Smooth muscle cell (in vitro differentiated cells): ENCODE measurements around the gene CNTNAP3. TPM values are rescaled to one million over a fixed set of nuclear protein-coding genes. Genes with fewer than 3 reads are reported as not detected.
A peak's percentile ranks its signal among the peaks of the same experiment; 100 is the strongest.
"Not testable (repeated sequence)": the region's sequence is repeated elsewhere in the genome, so short reads cannot be mapped to it uniquely, and the experiment has no call there.

Source experiments
- DNase-seq: peaks from one replicate; lab custom pipeline; 2025; ENCODE audit not compliant: unreplicated experiment; lab: John Stamatoyannopoulos, UW
- H2AFZ ChIP-seq: fragments of 200-600 bp; sonication (generic); 2 replicates; pipeline ENCODE4 v1.6.0; 2016; ENCODE audit warnings: antibody characterized with exemption, low read depth, mild to moderate bottlenecking
- H3F3A ChIP-seq: fragments of 200-600 bp; sonication (generic); 2 replicates; pipeline ENCODE4 v1.6.0; 2017; ENCODE audit warnings: antibody characterized with exemption, low read depth
- H3K27ac ChIP-seq: fragments of 200-600 bp; sonication (generic); 2 replicates; pipeline ENCODE4 v1.5.1; 2016; ENCODE audit warnings: low read depth, mild to moderate bottlenecking
- H3K27me3 ChIP-seq: fragments of 200-600 bp; sonication (generic); 2 replicates; pipeline ENCODE4 v1.6.1; 2016; ENCODE audit warnings: low read depth, mild to moderate bottlenecking
- H3K36me3 ChIP-seq: fragments of 200-600 bp; sonication (generic); 2 replicates; pipeline ENCODE4 v1.5.1; 2016; ENCODE audit warnings: low read depth
- H3K4me1 ChIP-seq: fragments of 200-600 bp; sonication (generic); 2 replicates; pipeline ENCODE4 v1.5.1; 2016; ENCODE audit warnings: low read depth
- H3K4me2 ChIP-seq: fragments of 200-600 bp; sonication (generic); 2 replicates; pipeline ENCODE4 v1.6.0; 2016; ENCODE audit warnings: mild to moderate bottlenecking
- H3K4me3 ChIP-seq: fragments of 200-600 bp; sonication (generic); 2 replicates; pipeline ENCODE4 v1.5.1; 2016; ENCODE audit warnings: mild to moderate bottlenecking
- H3K79me2 ChIP-seq: fragments of 200-600 bp; sonication (generic); 2 replicates; pipeline ENCODE4 v1.6.0; 2016; ENCODE audit warnings: low read depth, mild to moderate bottlenecking
- H3K9ac ChIP-seq: fragments of 200-600 bp; sonication (generic); 2 replicates; pipeline ENCODE4 v1.6.0; 2016; ENCODE audit warnings: low read depth
- H3K9me3 ChIP-seq: fragments of 200-600 bp; sonication (generic); replicated peaks from 2 replicates; pipeline ENCODE4 v1.5.1; 2016; ENCODE audit warnings: low read depth
- H4K20me1 ChIP-seq: fragments of 200-600 bp; sonication (generic); 2 replicates; pipeline ENCODE4 v1.6.0; 2016; ENCODE audit warnings: low read depth
- WGBS: methylation state at CpG from one replicate; pipeline ENCODE4 v1.1.7; 2016; ENCODE audit warnings: low lambda C conversion rate; 5-methylcytosine and 5-hydroxymethylcytosine counted together
- polyA plus RNA-seq: library from polyadenylated mRNA; unstranded; fragments of >200 nt; fragmentation: Nextera tagmentation; extraction: Ambion mirVana; gene quantifications from 2 replicates; pipeline ENCODE4 v1.2.1, GENCODE V29; 2016
- total RNA-seq: library from RNA; depleted of rRNA; stranded (reverse); fragments of >200 nt; gene quantifications from 2 replicates; pipeline ENCODE4 v1.2.3, GENCODE V29; 2014
- TF ChIP-seq, protein P1 (sequence below): fragments of 200-600 bp; sonication (generic); IDR thresholded peaks from 2 replicates; pipeline ENCODE4 v1.5.1; 2017; ENCODE audit warnings: borderline replicate concordance, mild to moderate bottlenecking, antibody characterized with exemption; ENCODE audit not compliant: insufficient read depth, poor library complexity, severe bottlenecking

Gene CNTNAP3
- total and polyA plus RNA-seq, 2 experiments from 2014 or later: 0.03 to 5.8 TPM

DNA sequence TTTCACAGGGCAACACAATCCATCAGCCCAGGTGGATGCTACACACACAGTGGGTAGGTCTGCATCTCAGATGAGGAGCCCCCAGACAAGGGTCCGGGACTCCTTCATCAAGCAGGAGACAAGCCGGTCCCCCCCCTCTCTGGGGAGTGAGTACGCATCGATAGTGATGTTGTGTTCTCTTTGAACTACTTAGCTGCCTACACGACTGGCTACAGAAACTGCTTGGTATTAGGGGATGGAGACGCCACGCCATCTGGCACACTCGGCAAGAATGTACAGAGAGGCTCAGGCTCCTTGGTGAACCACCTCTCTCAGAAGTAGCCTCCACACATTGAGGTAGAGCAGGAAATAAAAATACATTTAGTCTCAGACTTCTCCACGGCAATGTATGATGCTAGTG is 179.8 kb downstream of the CNTNAP3 start:
- WGBS: 83% methylated on average over 9 of the region's 9 CpGs
- DNase-seq: no peak
- TF ChIP-seq, protein P1, sequence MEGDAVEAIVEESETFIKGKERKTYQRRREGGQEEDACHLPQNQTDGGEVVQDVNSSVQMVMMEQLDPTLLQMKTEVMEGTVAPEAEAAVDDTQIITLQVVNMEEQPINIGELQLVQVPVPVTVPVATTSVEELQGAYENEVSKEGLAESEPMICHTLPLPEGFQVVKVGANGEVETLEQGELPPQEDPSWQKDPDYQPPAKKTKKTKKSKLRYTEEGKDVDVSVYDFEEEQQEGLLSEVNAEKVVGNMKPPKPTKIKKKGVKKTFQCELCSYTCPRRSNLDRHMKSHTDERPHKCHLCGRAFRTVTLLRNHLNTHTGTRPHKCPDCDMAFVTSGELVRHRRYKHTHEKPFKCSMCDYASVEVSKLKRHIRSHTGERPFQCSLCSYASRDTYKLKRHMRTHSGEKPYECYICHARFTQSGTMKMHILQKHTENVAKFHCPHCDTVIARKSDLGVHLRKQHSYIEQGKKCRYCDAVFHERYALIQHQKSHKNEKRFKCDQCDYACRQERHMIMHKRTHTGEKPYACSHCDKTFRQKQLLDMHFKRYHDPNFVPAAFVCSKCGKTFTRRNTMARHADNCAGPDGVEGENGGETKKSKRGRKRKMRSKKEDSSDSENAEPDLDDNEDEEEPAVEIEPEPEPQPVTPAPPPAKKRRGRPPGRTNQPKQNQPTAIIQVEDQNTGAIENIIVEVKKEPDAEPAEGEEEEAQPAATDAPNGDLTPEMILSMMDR: no peak

DNA sequence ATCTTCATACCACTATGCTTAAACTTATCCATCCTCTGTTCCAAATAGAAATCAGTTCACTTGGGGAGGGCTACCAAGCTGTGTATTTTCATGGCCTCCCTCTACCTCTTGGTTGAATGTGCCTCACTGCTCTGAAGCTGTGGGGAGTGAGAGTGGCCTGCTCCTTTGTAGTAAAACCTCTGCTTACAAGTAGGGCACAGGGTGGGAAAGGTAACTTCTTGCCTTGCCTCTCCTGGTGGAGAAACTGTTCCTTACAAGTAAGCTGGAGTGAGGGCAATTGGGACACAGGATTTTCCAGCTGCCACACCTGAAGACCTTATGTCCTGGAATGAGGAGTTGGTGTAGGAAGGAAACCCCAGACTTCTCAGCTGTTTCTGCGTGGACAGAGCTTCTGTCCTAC is 190.8 kb downstream of the CNTNAP3 start:
- H3K4me3 ChIP-seq, H3K79me2 ChIP-seq, H3K4me2 ChIP-seq, H4K20me1 ChIP-seq, H3K27me3 ChIP-seq, H3K9ac ChIP-seq, DNase-seq, H3K9me3 ChIP-seq, H3K27ac ChIP-seq, H3F3A ChIP-seq, H3K36me3 ChIP-seq, H3K4me1 ChIP-seq, H2AFZ ChIP-seq: not testable (repeated sequence)
- 95% methylated on average over 1 of the region's 1 CpG for WGBS

More for the DNA sequence above, 179.8 kb downstream of the CNTNAP3 start:
- no peaks in the 10 kb centered on the region for H3K27me3 ChIP-seq
- no peak overlapping the region for H3K27ac ChIP-seq
- H3K9ac ChIP-seq: no peak overlapping the region
- H3F3A ChIP-seq: no peaks in the 10 kb centered on the region
- H3K4me3 ChIP-seq: no peak overlapping the region
- H3K4me1 ChIP-seq: no peaks in the 10 kb centered on the region
- no peak overlapping the region for H3K4me2 ChIP-seq
- no peaks in the 10 kb centered on the region for H3K79me2 ChIP-seq
- no peaks in the 10 kb centered on the region for H4K20me1 ChIP-seq
- H3K36me3 ChIP-seq: no peaks in the 10 kb centered on the region
- no peaks in the 10 kb centered on the region for H3K9me3 ChIP-seq
- no peak overlapping the region for H2AFZ ChIP-seq

DNA sequence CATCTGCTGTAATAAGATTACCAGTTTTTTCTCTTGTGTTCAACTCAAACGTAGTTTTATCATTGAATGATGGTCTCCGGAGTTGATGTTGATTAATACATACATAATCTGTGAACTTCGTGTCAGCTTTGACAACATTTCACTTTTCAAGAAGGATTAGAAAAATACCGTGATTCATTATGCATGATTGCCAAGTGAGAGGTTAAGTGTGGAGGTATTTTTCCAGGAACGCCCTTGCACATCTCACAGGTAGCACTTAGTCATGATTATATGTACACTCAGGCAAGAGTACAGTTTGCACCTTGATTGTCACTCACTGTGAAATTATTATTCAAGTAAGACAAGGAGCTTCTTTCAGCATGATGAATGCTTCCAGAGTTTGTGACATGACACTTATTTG is 202.7 kb downstream of the CNTNAP3 start:
- H3K36me3 ChIP-seq, H3K4me3 ChIP-seq, H3K9ac ChIP-seq, H3K27ac ChIP-seq, H3K27me3 ChIP-seq, H3F3A ChIP-seq, H3K4me1 ChIP-seq, H2AFZ ChIP-seq, H3K79me2 ChIP-seq, H3K9me3 ChIP-seq, H4K20me1 ChIP-seq, DNase-seq, H3K4me2 ChIP-seq: not testable (repeated sequence)
- 88% methylated on average over 5 of the region's 5 CpGs for WGBS

DNA sequence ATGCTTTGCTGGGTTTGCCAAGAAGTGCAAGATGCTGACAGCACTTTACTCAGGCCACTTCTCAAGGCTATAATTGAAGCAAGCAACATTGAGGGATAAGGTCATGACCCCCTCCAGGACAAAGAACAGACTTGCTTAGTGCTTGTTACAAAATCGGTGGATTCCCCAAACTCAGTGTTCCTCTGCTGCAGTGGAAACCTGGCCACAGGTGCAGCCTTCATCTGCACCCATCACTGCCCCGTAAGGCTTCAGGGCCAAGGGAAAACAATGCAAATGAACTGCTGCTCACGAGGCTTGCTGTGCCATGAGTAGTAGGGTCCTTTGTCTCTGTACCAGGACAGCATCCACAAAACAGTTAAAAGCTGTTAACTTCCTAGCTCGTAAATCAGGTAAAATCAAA is 205.4 kb downstream of the CNTNAP3 start:
- H3F3A ChIP-seq, DNase-seq, H3K4me2 ChIP-seq, H3K36me3 ChIP-seq, H3K79me2 ChIP-seq, H3K4me3 ChIP-seq, H3K27ac ChIP-seq, H2AFZ ChIP-seq, H3K4me1 ChIP-seq, H4K20me1 ChIP-seq, H3K27me3 ChIP-seq, H3K9ac ChIP-seq, H3K9me3 ChIP-seq: not testable (repeated sequence)
- 80% methylated on average over 4 of the region's 4 CpGs for WGBS

DNA sequence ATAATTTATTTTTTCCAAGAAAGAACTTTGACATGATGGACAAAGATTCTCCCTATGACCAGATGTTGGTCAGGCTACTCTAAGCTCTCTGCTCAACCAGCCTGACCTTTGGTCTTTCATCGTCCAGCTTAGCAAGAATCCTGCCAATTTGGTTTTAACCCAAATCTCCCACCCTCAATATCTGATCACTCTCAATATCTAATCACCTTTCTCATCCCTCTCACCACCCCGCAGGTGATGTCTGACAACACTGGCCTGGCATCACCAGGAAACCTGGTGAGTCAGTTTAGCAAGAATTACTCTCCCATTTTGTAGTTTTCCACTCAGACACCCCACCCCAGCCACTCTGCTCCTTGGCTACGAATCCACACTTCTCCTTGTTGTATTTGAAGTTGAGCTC is 207.9 kb downstream of the CNTNAP3 start:
- H3K4me2 ChIP-seq, H3K36me3 ChIP-seq, H3K9ac ChIP-seq, H3F3A ChIP-seq, H3K79me2 ChIP-seq, DNase-seq, H3K4me3 ChIP-seq, H4K20me1 ChIP-seq, H2AFZ ChIP-seq, H3K4me1 ChIP-seq, H3K27me3 ChIP-seq, H3K27ac ChIP-seq, H3K9me3 ChIP-seq: not testable (repeated sequence)
- WGBS: 86% methylated on average over 3 of the region's 3 CpGs

DNA sequence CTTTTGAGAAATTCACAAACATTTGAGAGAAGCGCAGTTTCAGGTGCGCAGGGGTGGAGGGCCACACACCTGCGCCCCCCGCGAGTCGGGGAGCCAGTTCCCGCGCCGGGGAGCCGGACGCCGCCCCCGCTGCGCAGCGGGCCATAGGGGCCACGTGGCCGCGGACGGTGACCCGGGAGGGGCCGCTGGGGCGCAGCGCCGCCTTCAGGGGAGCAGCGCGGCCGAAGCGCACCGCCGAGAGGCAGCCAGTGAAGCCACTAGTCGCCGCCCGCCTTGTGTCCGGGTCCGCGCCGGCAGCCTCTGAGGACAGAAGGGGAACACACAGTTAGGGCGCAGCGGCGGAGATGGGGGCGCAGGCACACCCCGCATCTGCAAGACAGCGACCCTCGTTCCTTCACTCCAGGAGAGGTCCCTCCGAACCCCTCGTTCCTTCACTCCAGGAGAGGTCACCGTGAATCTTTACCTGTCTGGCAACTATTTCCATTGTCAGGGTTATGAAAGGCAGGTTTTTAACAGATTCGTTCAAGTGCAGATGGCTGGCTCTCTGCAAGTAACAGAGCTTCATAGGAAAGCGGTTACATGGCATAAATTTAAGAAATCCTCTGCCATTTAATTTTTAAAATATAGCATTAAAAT is 209.2 kb downstream of the CNTNAP3 start:
- not testable (repeated sequence) for DNase-seq, H3K9ac ChIP-seq
- peak overlapping the region; percentile 42 for H3K4me3 ChIP-seq

DNA sequence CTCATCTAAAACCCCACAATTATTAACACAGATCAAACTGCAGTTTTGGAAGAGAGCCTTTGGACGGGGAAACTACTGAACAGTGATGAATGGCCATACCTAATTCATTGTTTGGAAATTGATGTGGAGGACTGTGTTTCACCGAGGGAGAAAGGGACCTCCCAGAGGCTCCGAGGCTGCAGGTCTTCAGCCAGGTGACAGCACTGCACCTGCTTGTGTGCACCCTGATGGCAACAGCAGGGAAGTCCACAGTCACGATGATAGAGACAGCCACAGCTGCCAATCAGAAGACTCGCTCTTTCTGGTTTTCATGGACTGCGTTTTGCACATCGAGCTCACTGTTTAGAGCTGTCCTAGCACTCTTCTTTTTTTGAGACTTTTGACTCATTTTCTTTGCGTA is 214.4 kb downstream of the CNTNAP3 start:
- H3K4me1 ChIP-seq, H3K27me3 ChIP-seq, H2AFZ ChIP-seq, DNase-seq, H3K9me3 ChIP-seq, H4K20me1 ChIP-seq, H3K27ac ChIP-seq, H3K9ac ChIP-seq, H3K36me3 ChIP-seq, H3F3A ChIP-seq, H3K79me2 ChIP-seq, H3K4me3 ChIP-seq, H3K4me2 ChIP-seq: not testable (repeated sequence)
- WGBS: 85% methylated on average over 8 of the region's 8 CpGs

More for the DNA sequence above, 209.2 kb downstream of the CNTNAP3 start:
- H4K20me1 ChIP-seq, H3F3A ChIP-seq, H3K27me3 ChIP-seq, H3K79me2 ChIP-seq, H3K9me3 ChIP-seq, H3K4me1 ChIP-seq, H3K36me3 ChIP-seq, H3K27ac ChIP-seq: not testable (repeated sequence)
- peak overlapping the region; percentile 78 for H3K4me2 ChIP-seq
- peak overlapping the region; percentile 87 for H2AFZ ChIP-seq
- WGBS: 6% methylated on average over 49 of the region's 49 CpGs

DNA sequence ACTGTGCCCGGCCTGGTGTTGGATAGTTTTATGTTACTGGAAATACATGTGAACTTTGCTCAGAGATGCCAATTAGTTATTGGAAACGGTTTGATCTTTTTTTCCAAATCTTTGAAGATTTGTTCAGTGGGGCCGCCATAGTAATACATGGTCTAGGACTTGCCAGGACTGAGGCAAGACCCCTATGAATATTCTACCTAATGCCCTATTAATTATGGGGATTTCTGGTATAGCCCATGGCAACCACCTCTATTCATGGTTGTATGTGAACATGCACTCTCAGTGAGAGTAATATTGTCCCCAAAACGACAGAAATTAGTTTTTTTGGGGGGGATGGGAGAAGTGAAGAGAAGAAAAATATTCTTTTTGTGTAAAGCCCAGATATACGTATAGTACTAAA is 220.3 kb downstream of the CNTNAP3 start:
- not testable (repeated sequence) for H3K27me3 ChIP-seq, H3K4me1 ChIP-seq, H3K9me3 ChIP-seq, DNase-seq, H4K20me1 ChIP-seq, H3K36me3 ChIP-seq, H3K79me2 ChIP-seq, H3F3A ChIP-seq, H3K4me3 ChIP-seq, H3K4me2 ChIP-seq, H3K9ac ChIP-seq, H2AFZ ChIP-seq, H3K27ac ChIP-seq
- WGBS: 90% methylated on average over 5 of the region's 5 CpGs
